ENCODE data around the gene RFTN1.

GRCh38 chr3:16463119-16463518 is 50.4 kb downstream of the RFTN1 start:
- TF ChIP-seq POLR2A (IDR thresholded peaks at IDR 0.05; ENCODE audit: low read depth, low read length) (no peak), CTCF (IDR thresholded peaks at IDR 0.05; ENCODE audit: extremely low read depth in 1 of 2, insufficient read depth in 1 of 2, low read depth in 1 of 2, low read length in 2 of 2) (no peak), POLR2AphosphoS5 (IDR thresholded peaks at IDR 0.05; ENCODE audit: insufficient read depth, low read depth, low read length) (no peak), EZH2 (IDR thresholded peaks at IDR 0.05; ENCODE audit: borderline replicate concordance, low read depth, low read length, severe bottlenecking) (no peak), JUN (IDR thresholded peaks at IDR 0.05; ENCODE audit: borderline replicate concordance, insufficient read depth, insufficient read length, low read depth) (no peak), MAX (IDR thresholded peaks at IDR 0.05; ENCODE audit: insufficient read depth, insufficient read length) (no peak), MYC (IDR thresholded peaks at IDR 0.05; ENCODE audit: low read depth, low read length) (no peak)
